Hepatocyte (in vitro differentiated cells): ENCODE measurements around the gene CHST11. TPM values are rescaled to one million over a fixed set of nuclear protein-coding genes. Genes with fewer than 3 reads are reported as not detected.
A peak's percentile ranks its signal among the peaks of the same experiment; 100 is the strongest.

Experiments
- DNase-seq: peaks from one replicate; pipeline ENCODE4 v3.0.0-alpha.2; 2016; ENCODE audit warnings: low spot score
- H2AFZ ChIP-seq: fragments of 200-600 bp; sonication (generic); 2 replicates; pipeline ENCODE4 v1.6.0; 2016; ENCODE audit warnings: antibody characterized with exemption, mild to moderate bottlenecking
- H3K27ac ChIP-seq: fragments of 200-600 bp; sonication (generic); 2 replicates; pipeline ENCODE4 v1.5.1; 2016; ENCODE audit warnings: mild to moderate bottlenecking
- H3K27me3 ChIP-seq: fragments of 200-600 bp; sonication (generic); 2 replicates; pipeline ENCODE4 v1.6.1; 2016
- H3K36me3 ChIP-seq: fragments of 200-600 bp; sonication (generic); replicated peaks from 2 replicates; pipeline ENCODE4 v1.5.1; 2016; ENCODE audit warnings: low read depth; ENCODE audit not compliant: insufficient read depth
- H3K4me1 ChIP-seq: fragments of 200-600 bp; sonication (generic); 2 replicates; pipeline ENCODE4 v1.5.1; 2016; ENCODE audit warnings: mild to moderate bottlenecking, moderate library complexity; ENCODE audit not compliant: insufficient read depth
- H3K4me2 ChIP-seq: fragments of 200-600 bp; sonication (generic); 2 replicates; pipeline ENCODE4 v1.6.0; 2016
- H3K4me3 ChIP-seq: fragments of 200-600 bp; sonication (generic); 2 replicates; pipeline ENCODE4 v1.5.1; 2016; ENCODE audit warnings: mild to moderate bottlenecking
- H3K79me2 ChIP-seq: fragments of 200-600 bp; sonication (generic); 2 replicates; pipeline ENCODE4 v1.6.0; 2017; ENCODE audit warnings: mild to moderate bottlenecking
- H3K9me2 ChIP-seq: fragments of 200-600 bp; sonication (generic); replicated peaks from 2 replicates; pipeline ENCODE4 v1.6.0; 2017; ENCODE audit warnings: mild to moderate bottlenecking; ENCODE audit not compliant: insufficient read depth
- H3K9me3 ChIP-seq: fragments of 200-600 bp; sonication (generic); 2 replicates; pipeline ENCODE4 v1.5.1; 2016; ENCODE audit warnings: low read depth, mild to moderate bottlenecking
- H4K20me1 ChIP-seq: fragments of 200-600 bp; sonication (generic); 2 replicates; pipeline ENCODE4 v1.6.0; 2016; ENCODE audit warnings: mild to moderate bottlenecking; ENCODE audit not compliant: insufficient read depth, poor library complexity, severe bottlenecking
- EZH2 ChIP-seq: fragments of 200-600 bp; sonication (generic); IDR thresholded peaks from 2 replicates; pipeline ENCODE4 v1.6.1; 2016; ENCODE audit warnings: antibody characterized with exemption, mild to moderate bottlenecking, borderline replicate concordance
- EZH2phosphoT487 ChIP-seq: fragments of 200-600 bp; sonication (generic); IDR thresholded peaks from one replicate; pipeline ENCODE4 v1.6.1; 2018; ENCODE audit warnings: antibody characterized with exemption, mild to moderate bottlenecking, low read depth, moderate library complexity; ENCODE audit not compliant: unreplicated experiment, severe bottlenecking
- WGBS: methylation state at CpG from one replicate; pipeline ENCODE4 v1.1.6; 2016; ENCODE audit warnings: low lambda C conversion rate; ENCODE audit errors: missing lambda C conversion rate; 5-methylcytosine and 5-hydroxymethylcytosine counted together
- polyA plus RNA-seq: library from polyadenylated mRNA; unstranded; fragments of >200 nt; fragmentation: Nextera tagmentation; extraction: Ambion mirVana; gene quantifications from 2 replicates; pipeline ENCODE4 v1.2.1, GENCODE V29; 2016
- total RNA-seq: library from RNA; depleted of rRNA; stranded (reverse); fragments of >200 nt; gene quantifications from 2 replicates; pipeline ENCODE4 v1.2.3, GENCODE V29; 2014
- TF ChIP-seq, protein P1 (sequence below): fragments of 200-600 bp; sonication (generic); IDR thresholded peaks from 2 replicates; pipeline ENCODE4 v1.5.1; 2016; ENCODE audit warnings: antibody characterized with exemption, mild to moderate bottlenecking; ENCODE audit not compliant: poor library complexity

CHST11 gene
- total and polyA plus RNA-seq, 2 experiments from 2014 or later = 5.2 to 8.9 TPM

DNA sequence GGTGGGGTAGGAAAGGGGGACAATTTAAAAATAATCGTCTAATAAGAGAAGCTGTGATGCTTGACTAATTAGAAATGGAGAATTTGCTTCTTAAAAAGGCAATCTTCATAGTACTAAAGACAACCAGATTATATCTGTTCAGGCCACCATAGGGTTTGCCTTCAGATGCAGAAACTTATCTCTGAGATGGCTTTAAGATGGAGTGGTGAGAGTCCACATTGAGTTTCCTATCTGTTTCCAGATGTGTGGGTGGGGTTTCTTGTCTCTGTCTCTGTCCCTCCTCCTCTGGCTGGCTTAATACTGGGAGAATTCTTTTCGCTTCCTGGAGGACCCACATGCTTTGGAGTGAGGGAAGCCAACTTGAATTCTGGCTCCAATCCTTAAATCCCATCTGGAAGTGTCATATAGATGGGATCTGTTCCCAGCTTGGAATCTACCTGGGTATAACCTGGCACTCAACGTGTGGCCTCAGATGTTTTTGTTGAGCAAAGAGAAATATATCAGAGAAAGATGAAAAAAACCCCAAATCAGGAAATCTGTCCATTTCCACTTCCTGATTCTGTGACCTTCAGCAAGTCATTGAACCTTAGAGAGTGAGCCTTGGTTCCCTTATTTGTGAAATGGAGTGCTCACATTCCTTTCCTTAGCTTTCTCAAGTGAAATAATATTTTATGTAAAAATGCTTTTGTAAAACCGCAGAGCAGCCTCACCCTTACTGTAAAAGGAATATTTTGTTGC is 66.4 kb downstream of the CHST11 start:
- peak overlapping the region; percentile 2 for H3K27ac ChIP-seq
- H3K4me3 ChIP-seq = no peak overlapping the region
- peaks cover 5% of the 10 kb centered on the region for H3K79me2 ChIP-seq
- H3K36me3 ChIP-seq = no peaks in the 10 kb centered on the region
- 83% methylated on average over 4 of the region's 4 CpGs for WGBS
- no peaks in the 10 kb centered on the region for H3K27me3 ChIP-seq
- H4K20me1 ChIP-seq = no peaks in the 10 kb centered on the region
- H3K4me1 ChIP-seq = peaks cover 5% of the 10 kb centered on the region
- H3K4me2 ChIP-seq = no peak overlapping the region
- TF ChIP-seq EZH2phosphoT487 (no peak), EZH2 (no peak)
- TF ChIP-seq, protein P1, sequence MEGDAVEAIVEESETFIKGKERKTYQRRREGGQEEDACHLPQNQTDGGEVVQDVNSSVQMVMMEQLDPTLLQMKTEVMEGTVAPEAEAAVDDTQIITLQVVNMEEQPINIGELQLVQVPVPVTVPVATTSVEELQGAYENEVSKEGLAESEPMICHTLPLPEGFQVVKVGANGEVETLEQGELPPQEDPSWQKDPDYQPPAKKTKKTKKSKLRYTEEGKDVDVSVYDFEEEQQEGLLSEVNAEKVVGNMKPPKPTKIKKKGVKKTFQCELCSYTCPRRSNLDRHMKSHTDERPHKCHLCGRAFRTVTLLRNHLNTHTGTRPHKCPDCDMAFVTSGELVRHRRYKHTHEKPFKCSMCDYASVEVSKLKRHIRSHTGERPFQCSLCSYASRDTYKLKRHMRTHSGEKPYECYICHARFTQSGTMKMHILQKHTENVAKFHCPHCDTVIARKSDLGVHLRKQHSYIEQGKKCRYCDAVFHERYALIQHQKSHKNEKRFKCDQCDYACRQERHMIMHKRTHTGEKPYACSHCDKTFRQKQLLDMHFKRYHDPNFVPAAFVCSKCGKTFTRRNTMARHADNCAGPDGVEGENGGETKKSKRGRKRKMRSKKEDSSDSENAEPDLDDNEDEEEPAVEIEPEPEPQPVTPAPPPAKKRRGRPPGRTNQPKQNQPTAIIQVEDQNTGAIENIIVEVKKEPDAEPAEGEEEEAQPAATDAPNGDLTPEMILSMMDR = no peak
- H3K9me3 ChIP-seq = no peaks in the 10 kb centered on the region
- no peak overlapping the region for H2AFZ ChIP-seq
- DNase-seq = no peak
- H3K9me2 ChIP-seq = no peaks in the 10 kb centered on the region

- WGBS = 71% methylated on average over 7 of the region's 7 CpGs
- peaks cover 5% of the 10 kb centered on the region for H3K79me2 ChIP-seq
Observed at GRCh38 chr12:104524034-104524832, 67.5 kb downstream of the CHST11 start.

DNA sequence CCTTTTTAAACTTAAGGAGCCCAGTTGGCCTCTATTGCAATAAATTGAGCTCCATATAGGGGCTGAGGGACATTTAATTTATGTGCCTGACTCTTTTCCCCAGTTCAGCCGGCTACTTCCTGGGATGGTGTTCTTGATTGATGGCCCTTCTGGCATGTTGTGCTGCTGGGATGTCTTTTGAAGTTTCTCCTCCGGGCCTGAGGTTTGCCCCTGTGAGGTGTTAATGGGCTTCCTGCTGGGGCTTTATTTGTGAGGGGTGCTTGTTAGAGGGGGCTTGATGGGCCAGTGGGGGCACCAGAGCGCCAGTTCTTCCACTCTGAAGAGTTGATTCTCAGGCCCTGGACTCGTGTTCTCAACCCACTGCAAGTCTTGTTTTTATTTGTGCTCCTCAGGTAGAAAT is 69.6 kb downstream of the CHST11 start:
- WGBS = 40% methylated on average over 4 of the region's 4 CpGs
- H3K9me3 ChIP-seq = no peaks in the 10 kb centered on the region
- no peak for DNase-seq
- no peak overlapping the region for H3K4me3 ChIP-seq
- no peaks in the 10 kb centered on the region for H3K36me3 ChIP-seq
- H3K4me2 ChIP-seq = no peak overlapping the region
- H3K27me3 ChIP-seq = no peaks in the 10 kb centered on the region
- H3K9me2 ChIP-seq = no peaks in the 10 kb centered on the region
- no peak overlapping the region for H2AFZ ChIP-seq
- TF ChIP-seq, protein P1 = no peak
- TF ChIP-seq EZH2 (no peak), EZH2phosphoT487 (no peak)
- H3K79me2 ChIP-seq = peaks cover 5% of the 10 kb centered on the region
- no peak overlapping the region for H3K27ac ChIP-seq
- no peaks in the 10 kb centered on the region for H4K20me1 ChIP-seq
- H3K4me1 ChIP-seq = peaks cover 5% of the 10 kb centered on the region

More at GRCh38 chr12:104524034-104524832, 67.5 kb downstream of the CHST11 start:
- H3K27ac ChIP-seq = no peak overlapping the region
- no peaks in the 10 kb centered on the region for H3K36me3 ChIP-seq
- H3K4me1 ChIP-seq = peaks cover 5% of the 10 kb centered on the region
- TF ChIP-seq, protein P1 = no peak
- TF ChIP-seq EZH2phosphoT487 = no peak
- TF ChIP-seq EZH2 = no peak
- H2AFZ ChIP-seq = no peak overlapping the region
- no peaks in the 10 kb centered on the region for H3K9me3 ChIP-seq
- no peaks in the 10 kb centered on the region for H3K27me3 ChIP-seq
- no peak overlapping the region for H3K4me2 ChIP-seq
- no peak for DNase-seq
- no peaks in the 10 kb centered on the region for H4K20me1 ChIP-seq
- no peak overlapping the region for H3K4me3 ChIP-seq
- no peaks in the 10 kb centered on the region for H3K9me2 ChIP-seq
